D721Med (cell line): ENCODE measurements around the gene TFB2M.

Experiments
- DNase-seq: peaks from one replicate; pipeline ENCODE4 v3.0.0; 2011; ENCODE audit warnings: low spot score; ENCODE audit not compliant: insufficient read length
- FAIRE-seq: peaks from 2 replicates; lab custom pipeline; 2011; peaks lifted over from hg19 to GRCh38; lab: Jason Lieb, UNC
- TF ChIP-seq, protein P1 (sequence below): IDR thresholded peaks from 2 replicates; pipeline ENCODE4 v1.5.1; 2012; ENCODE audit warnings: mild to moderate bottlenecking, control low read depth; ENCODE audit not compliant: insufficient read depth; ENCODE audit errors: missing control alignments

The TFB2M gene

DNA sequence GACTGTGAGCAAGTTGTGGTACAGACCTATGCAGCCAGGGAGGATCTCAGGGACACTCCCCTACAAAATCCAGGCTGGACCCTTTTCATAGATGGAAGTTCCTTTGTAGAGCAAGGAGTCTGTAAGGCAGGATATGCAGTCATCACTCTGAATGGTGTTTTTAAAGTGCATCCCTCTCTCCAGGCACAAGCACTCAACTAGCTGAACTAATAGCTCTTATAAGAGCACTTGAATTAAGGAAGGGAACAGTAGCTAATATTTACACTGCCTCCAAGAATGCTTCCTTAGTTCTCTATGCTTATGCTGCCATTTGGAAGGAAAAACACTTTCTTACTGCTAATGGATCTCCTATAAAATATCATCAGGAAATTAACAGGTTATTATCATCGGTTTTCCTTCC, 31.9 kb downstream of the TFB2M start:
- no peak for DNase-seq

DNA sequence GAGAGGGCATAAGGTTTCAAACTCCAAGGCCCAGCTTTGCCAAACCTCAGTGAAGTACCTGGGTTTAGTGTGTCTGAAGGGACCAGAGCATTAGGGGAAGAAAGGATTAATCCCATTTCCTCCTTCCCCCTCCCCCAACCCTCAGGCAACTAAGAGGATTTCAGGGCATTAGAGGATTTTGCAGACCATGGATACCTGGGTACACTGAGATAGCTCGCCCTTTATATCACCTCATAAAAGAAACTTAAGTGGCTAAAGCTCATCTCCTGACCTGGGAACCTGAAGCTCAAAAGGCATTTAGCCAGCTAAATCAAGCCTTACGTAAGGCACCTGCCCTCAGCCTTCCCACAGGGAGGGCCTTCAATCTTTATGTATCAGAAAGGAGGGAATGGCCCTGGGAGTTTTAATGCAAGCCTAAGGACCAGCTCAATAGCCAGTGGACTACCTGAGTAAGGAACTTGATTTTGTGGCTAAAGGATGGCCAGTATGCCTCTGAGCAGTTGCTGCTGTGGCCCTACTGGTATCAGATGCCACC, 32.6 kb downstream of the TFB2M start:
- FAIRE-seq, result peak; percentile 91
- DNase-seq, result peak; percentile 52
- TF ChIP-seq, protein P1, sequence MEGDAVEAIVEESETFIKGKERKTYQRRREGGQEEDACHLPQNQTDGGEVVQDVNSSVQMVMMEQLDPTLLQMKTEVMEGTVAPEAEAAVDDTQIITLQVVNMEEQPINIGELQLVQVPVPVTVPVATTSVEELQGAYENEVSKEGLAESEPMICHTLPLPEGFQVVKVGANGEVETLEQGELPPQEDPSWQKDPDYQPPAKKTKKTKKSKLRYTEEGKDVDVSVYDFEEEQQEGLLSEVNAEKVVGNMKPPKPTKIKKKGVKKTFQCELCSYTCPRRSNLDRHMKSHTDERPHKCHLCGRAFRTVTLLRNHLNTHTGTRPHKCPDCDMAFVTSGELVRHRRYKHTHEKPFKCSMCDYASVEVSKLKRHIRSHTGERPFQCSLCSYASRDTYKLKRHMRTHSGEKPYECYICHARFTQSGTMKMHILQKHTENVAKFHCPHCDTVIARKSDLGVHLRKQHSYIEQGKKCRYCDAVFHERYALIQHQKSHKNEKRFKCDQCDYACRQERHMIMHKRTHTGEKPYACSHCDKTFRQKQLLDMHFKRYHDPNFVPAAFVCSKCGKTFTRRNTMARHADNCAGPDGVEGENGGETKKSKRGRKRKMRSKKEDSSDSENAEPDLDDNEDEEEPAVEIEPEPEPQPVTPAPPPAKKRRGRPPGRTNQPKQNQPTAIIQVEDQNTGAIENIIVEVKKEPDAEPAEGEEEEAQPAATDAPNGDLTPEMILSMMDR, result no peak

More for the DNA sequence above, 31.9 kb downstream of the TFB2M start:
- TF ChIP-seq, protein P1, result no peak
- no peak for FAIRE-seq

DNA sequence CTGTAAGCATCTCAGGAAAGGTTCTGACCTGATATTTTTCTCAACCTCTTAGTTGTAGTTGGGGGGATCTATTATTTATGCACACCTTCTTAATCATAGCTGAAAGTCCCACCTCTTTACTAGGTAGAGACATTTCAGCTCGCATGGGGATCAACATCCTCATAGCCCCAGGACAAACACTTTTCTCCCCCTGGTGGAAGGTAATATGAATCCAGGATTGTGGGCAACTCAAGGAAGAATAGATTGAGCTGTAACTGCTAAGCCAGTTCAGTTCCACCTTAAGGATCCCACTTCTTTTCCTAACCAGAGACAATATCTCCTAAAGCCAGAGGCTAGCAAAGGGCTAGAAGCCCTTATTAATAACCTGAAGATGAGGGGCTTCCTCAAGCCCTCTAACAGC, 33.5 kb downstream of the TFB2M start:
- no peak for DNase-seq
- TF ChIP-seq, protein P1, result peak; percentile 18
- no peak for FAIRE-seq

DNA sequence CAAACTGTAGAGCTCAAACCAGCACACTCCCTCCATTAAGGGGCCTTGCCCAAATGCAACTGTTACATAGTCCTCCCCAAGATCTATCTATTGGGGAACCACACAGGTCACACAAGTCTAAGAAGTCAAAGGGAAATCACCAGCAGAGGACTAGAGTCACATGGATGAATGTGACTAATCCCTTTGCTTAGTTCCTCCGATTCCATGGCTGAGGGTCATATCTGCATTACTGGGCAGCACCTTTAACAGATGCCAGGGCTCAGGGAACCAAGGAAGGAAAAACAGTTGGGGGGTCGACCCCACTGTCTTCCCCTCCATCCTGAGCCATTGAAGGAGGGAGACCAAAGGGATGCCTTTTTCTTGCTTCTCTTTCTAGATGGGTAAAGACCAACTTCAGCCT, 35.6 kb downstream of the TFB2M start:
- FAIRE-seq (no peak), DNase-seq (no peak)
- TF ChIP-seq, protein P1, result no peak

DNA sequence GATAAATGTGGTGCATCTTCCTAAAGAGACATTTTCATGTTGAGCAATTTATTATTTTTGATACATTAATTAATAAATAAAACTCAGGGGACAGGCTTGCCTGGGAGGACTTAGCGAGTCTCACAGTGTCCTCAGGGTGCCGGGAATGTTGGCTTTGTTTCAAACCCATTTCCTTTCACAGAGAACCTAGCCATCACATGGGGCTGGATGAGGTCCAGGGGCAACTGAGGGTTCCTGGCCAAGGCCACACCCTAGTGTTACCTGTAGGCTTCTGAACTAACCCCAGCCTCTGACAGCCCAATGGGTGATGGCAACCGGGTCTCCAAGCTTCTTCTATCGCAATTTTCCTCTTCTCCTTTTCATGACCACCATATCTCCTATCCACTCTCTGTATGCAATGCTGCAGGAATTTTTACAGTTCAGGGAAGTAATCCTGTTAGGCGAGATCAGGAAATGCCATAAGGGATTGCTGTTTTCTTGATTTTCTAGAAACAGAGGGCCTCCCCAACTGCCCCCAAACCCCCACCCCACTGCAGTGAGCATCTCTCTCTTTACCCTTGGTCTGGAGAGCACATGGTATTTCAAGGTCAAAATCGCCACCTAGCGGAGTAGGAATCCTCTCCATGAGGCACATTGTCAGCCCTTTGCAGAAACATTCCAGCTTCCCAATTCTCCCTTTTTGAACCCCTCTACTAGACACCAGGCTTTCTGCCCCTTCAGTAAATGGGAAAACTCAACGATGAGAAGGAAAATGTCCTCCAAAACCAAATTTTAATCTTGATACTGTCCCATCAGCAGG, 36.9 kb downstream of the TFB2M start:
- TF ChIP-seq, protein P1, result no peak
- DNase-seq (no peak), FAIRE-seq (no peak)

DNA sequence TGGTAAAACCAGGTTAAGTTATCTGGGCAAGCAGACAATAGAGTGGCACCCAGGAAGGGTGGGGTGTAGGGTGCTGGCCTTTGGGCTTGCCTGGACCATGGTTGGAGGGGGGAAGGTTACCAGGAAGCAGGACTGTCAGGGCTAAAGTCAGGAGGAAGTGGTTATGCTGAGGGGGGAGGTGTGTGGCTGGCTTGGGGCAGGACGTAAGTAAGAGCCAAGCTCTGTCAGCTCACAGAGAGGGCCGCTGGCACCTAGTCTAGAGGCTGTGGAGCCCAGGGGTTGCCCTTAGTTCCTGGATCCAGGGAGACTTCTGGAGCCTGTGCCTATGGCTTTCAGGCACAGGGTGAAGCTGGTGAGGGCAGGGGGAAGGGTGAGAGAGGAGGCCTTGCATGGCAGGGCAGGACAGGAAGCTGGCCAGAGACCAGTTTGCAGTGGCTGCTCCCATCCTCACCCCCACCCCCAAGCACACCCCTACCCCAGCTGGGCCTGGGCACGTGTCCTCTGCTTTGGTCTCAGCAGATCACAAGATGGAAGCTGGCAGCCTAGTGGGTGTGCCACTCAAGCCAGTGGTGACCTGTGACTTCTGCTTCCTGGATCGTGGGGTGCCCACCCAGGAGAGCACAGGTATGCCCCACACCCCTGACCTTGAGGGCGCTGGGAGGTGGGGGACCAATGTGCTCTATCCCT, 38.5 kb downstream of the TFB2M start:
- FAIRE-seq, result no peak
- no peak for DNase-seq
- TF ChIP-seq, protein P1, result no peak

DNA sequence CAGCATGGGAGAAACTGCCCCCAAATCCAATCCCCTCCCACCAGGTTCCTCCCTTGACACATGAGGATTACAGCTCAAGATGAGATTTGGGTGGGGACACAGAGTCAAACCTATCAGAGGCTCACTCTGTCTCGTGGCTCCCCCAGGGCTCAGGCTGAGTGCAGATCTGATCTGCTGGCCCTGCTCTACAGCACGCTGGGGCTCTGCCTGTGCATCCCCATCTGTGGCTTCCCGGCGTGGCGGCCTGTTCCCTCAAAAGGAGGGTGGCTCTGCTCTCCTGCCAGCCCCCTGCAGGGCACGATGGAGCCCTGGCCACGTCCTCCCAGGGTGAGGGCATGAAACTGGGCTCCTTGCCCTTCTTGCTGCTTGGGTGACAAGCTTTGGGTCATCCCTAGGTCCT, 39.1 kb downstream of the TFB2M start:
- FAIRE-seq (no peak), DNase-seq (no peak)
- TF ChIP-seq, protein P1, result no peak
